Measurements from ENCODE around the gene INHBA.

INHBA gene

GRCh38 chr7:41702635-41703371, at the start of gene INHBA:
TSS of gene INHBA (minus strand) at chr7:41703090. CDS start at chr7:41700374, 2,716 bp downstream.
- TF ChIP-seq, protein P1, sequence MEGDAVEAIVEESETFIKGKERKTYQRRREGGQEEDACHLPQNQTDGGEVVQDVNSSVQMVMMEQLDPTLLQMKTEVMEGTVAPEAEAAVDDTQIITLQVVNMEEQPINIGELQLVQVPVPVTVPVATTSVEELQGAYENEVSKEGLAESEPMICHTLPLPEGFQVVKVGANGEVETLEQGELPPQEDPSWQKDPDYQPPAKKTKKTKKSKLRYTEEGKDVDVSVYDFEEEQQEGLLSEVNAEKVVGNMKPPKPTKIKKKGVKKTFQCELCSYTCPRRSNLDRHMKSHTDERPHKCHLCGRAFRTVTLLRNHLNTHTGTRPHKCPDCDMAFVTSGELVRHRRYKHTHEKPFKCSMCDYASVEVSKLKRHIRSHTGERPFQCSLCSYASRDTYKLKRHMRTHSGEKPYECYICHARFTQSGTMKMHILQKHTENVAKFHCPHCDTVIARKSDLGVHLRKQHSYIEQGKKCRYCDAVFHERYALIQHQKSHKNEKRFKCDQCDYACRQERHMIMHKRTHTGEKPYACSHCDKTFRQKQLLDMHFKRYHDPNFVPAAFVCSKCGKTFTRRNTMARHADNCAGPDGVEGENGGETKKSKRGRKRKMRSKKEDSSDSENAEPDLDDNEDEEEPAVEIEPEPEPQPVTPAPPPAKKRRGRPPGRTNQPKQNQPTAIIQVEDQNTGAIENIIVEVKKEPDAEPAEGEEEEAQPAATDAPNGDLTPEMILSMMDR (IDR thresholded peaks at IDR 0.05; ENCODE audit: low read depth, low read length, missing control alignments), result no peak
- H3K4me3 ChIP-seq (replicated peaks; ENCODE audit: low read depth, low read length), result no peak within 1 kb of the TSS; the same call in 1 of the 2 replicates
- no peak for DNase-seq (ENCODE audit: extremely low read depth, low read depth)

- DNase-seq (ENCODE audit: extremely low read depth, low read depth), result no peak
- TF ChIP-seq, protein P1 (IDR thresholded peaks at IDR 0.05; ENCODE audit: low read depth, low read length, missing control alignments), result no peak
- H3K4me3 ChIP-seq (replicated peaks; ENCODE audit: low read depth, low read length), result no peak overlapping the region
These were observed 49.7 kb upstream of the INHBA start for GRCh38 chr7:41752615-41753014.

DNA sequence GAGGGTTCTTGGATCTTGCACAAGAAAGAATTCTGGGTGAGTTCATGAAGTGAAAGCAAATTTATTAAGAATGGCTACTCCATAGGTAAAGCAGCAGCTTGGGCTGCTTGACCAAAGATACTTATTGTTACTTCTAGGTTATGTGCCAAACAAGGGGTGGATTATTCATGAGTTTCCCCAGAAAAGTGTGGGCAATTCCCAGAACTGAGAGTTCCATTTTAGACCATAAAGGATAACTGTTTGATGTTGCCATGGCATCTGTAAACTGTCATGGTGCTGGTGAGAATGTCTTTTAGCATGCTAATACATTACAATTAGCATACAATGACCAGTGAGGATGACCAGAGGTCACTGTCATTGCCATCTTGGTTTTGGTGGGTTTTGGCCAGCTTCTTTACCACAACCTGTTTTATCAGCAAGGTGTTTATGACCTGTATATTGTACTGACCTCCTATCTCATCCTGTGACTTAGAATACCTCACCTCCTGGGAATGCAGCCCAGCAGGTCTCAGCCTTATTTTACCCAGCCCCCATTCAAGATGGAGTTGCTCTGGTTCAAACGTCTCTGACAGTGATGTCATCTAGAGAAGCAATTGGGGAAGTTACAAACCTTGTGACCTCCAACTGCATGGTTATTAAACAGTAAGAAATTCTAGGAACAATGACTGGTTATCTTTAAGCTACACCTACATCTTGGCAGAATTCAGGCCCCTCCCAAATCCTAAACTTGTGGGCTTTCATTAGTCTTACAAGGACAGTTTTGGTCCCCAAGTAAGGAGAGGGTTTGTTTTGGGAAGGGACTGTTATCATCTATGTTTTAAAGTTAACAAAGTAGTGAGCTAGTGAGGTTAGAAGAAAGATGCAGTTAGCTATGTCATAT, 48.0 kb upstream of the INHBA start:
- TF ChIP-seq, protein P1 (IDR thresholded peaks at IDR 0.05; ENCODE audit: low read depth, low read length, missing control alignments), result no peak
- no peak for DNase-seq (ENCODE audit: extremely low read depth, low read depth)
- no peak overlapping the region for H3K4me3 ChIP-seq (replicated peaks; ENCODE audit: low read depth, low read length)

- no peak overlapping the region for H3K4me3 ChIP-seq (replicated peaks; ENCODE audit: low read depth, low read length)
- DNase-seq (ENCODE audit: extremely low read depth, low read depth), result no peak
- TF ChIP-seq, protein P1 (IDR thresholded peaks at IDR 0.05; ENCODE audit: low read depth, low read length, missing control alignments), result no peak
These were observed 45.1 kb upstream of the INHBA start for GRCh38 chr7:41747961-41748360.

GRCh38 chr7:41745451-41745850, 42.6 kb upstream of the INHBA start:
- no peak overlapping the region for H3K4me3 ChIP-seq (replicated peaks; ENCODE audit: low read depth, low read length)
- TF ChIP-seq, protein P1 (IDR thresholded peaks at IDR 0.05; ENCODE audit: low read depth, low read length, missing control alignments), result no peak

GRCh38 chr7:41744161-41744560, 41.3 kb upstream of the INHBA start:
- TF ChIP-seq, protein P1 (IDR thresholded peaks at IDR 0.05; ENCODE audit: low read depth, low read length, missing control alignments), result no peak
- no peak for DNase-seq (ENCODE audit: extremely low read depth, low read depth)
- H3K4me3 ChIP-seq (replicated peaks; ENCODE audit: low read depth, low read length), result no peak overlapping the region

More at GRCh38 chr7:41745451-41745850, 42.6 kb upstream of the INHBA start:
- DNase-seq (ENCODE audit: extremely low read depth, low read depth), result no peak

Data from HFF-Myc (cell line).